Measurements from ENCODE around the gene CHP1. TPM values are rescaled to one million over a fixed set of nuclear protein-coding genes. Genes with fewer than 3 reads are reported as not detected.
A peak's percentile ranks its signal among the peaks of the same experiment; 100 is the strongest.

CHP1 gene
- total RNA-seq, 3 donors from 2014 or later (not counting 1 experiment from before 2014, with no cell fraction given), result 50.7 to 55.9 (median 51.3) TPM

DNA sequence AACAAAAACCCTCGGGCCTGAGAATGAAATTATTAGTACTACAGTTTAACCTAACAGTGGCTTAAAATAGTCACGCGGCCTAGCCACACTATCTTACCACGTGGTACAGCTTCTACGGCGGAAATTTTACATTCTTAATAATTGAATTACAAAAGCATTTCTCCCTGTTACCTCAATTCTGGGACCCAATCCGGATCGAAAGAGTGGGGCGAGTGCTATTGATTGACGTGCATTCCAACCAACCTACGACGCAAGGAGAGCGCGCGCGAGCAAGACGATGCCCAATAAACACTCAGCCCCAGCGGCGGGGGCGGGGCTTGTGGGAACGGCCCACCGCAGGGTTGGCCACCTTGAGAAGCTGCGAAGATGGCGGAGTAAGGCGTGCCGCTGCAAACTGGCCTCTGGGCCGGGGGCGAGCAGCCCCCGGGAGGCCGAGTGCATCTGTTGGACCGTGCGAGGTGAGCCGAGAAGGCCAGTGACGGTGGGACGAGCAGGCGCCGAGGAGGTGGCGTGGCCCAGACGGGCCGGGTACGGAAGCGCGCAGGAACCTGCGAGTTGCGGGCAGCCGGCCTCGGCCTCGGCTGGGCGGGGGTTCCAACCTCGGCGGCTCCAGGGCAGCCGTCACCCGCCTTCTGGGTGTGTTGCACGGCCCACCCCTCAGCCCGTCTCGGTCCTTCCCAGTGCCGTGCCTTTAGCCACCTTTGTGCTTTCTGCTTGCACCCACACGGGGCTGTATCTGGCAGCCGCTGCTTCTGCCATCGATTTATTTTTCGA is 52.8 kb downstream of the CHP1 start:
- Mint-ChIP-seq H3K27me3 (ENCODE audit: low read depth in 2 of 2) (no peaks in the 10 kb centered on the region), H3K4me1 (peaks cover 37 to 40% of the 10 kb centered on the region in 2 donors), H3K9me3 (no peaks in the 10 kb centered on the region), H3K4me3 (peak overlapping the region; percentile 94), H3K27ac (peak overlapping the region; percentile 96 to 99), H3K36me3 (no peaks in the 10 kb centered on the region)
- intact Hi-C loops (cut with micrococcal nuclease), result loop anchor here (1.0 to 10.0 kb wide), 4 partner anchors 48 to 719 kb away; partner anchors contain the start of genes CCDC32, CHP1, INO80 and NUSAP1
- TF ChIP-seq, protein P1, sequence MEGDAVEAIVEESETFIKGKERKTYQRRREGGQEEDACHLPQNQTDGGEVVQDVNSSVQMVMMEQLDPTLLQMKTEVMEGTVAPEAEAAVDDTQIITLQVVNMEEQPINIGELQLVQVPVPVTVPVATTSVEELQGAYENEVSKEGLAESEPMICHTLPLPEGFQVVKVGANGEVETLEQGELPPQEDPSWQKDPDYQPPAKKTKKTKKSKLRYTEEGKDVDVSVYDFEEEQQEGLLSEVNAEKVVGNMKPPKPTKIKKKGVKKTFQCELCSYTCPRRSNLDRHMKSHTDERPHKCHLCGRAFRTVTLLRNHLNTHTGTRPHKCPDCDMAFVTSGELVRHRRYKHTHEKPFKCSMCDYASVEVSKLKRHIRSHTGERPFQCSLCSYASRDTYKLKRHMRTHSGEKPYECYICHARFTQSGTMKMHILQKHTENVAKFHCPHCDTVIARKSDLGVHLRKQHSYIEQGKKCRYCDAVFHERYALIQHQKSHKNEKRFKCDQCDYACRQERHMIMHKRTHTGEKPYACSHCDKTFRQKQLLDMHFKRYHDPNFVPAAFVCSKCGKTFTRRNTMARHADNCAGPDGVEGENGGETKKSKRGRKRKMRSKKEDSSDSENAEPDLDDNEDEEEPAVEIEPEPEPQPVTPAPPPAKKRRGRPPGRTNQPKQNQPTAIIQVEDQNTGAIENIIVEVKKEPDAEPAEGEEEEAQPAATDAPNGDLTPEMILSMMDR (IDR thresholded peaks at IDR 0.05), result no peak
- peak; percentile 93 to 98 (median 94) for ATAC-seq
- peak overlapping the region; percentile 86 for H3K27ac ChIP-seq (ENCODE audit: low read length)
- DNase-seq, result peak; percentile 98 to 99
- H3K36me3 ChIP-seq (ENCODE audit: control insufficient read depth, insufficient read depth, low read length), result peaks cover 32% of the 10 kb centered on the region
- H3K4me1 ChIP-seq (ENCODE audit: control insufficient read depth, insufficient read depth, low read length), result peaks cover 20% of the 10 kb centered on the region
- under 1% methylated on average over 61 of the region's 61 CpGs for WGBS (ENCODE audit: insufficient coverage)
- H3K27me3 ChIP-seq (ENCODE audit: control insufficient read depth, insufficient read depth, low read length), result no peaks in the 10 kb centered on the region
- H3K4me3 ChIP-seq (ENCODE audit: low read length), result peak overlapping the region; percentile 69
- H3K9me3 ChIP-seq (ENCODE audit: control insufficient read depth, insufficient read depth, low read length), result no peaks in the 10 kb centered on the region

DNA sequence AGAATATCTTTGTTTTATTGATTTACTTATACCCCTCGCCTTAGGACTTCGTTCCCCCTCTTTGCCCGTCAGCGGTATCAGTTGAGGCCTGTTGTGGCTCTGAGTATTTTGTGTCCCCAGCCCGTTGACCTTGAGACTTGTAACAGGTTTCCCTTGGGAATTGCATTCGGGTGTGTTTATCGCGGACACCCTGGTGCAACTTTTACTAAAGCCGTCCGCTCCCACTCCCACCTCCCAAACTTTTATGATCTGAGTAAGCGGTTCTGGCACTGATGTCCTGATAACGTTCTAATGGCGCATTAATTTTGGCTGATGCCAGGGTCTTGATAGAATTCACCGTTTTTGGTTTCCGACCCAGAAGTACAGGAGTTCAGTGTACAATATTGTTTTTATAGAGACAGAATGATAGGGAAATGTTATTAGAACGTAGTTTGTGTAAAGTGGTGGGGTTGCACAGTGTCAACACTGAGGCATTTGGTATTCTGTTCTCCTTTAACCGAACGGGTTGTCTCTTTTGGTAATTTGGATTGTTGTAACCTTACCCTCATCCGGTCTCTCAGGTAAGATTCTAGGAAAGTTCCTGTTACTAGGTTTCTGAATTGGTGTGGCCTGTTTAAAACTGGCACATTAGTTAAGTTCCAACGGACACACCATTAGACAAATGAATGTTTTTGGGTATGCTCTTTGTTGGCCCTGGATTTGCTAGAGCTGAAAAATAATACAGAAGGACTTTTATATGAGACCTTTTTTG is 53.5 kb downstream of the CHP1 start:
- peak overlapping the region; percentile 94 for H3K4me3 Mint-ChIP-seq
- H3K4me3 ChIP-seq (ENCODE audit: low read length), result peak overlapping the region; percentile 69
- H3K27me3 Mint-ChIP-seq (ENCODE audit: low read depth in 2 of 2), result no peaks in the 10 kb centered on the region
- H3K36me3 ChIP-seq (ENCODE audit: control insufficient read depth, insufficient read depth, low read length), result peaks cover 30% of the 10 kb centered on the region
- peaks cover 20% of the 10 kb centered on the region for H3K4me1 ChIP-seq (ENCODE audit: control insufficient read depth, insufficient read depth, low read length)
- H3K9me3 ChIP-seq (ENCODE audit: control insufficient read depth, insufficient read depth, low read length), result no peaks in the 10 kb centered on the region
- no peaks in the 10 kb centered on the region for H3K27me3 ChIP-seq (ENCODE audit: control insufficient read depth, insufficient read depth, low read length)
- peak overlapping the region; percentile 86 for H3K27ac ChIP-seq (ENCODE audit: low read length)
- ATAC-seq (no peak), DNase-seq (peak in 1 of 2 donors; percentile 42)
- H3K4me1 Mint-ChIP-seq, result peaks cover 38 to 41% of the 10 kb centered on the region in 2 donors
- intact Hi-C loops (cut with micrococcal nuclease), result loop anchor here (5.0 to 10.0 kb wide), 2 partner anchors 167 to 720 kb away; partner anchors contain the start of genes CCDC32, INO80 and RPUSD2
- TF ChIP-seq, protein P1 (IDR thresholded peaks at IDR 0.05), result no peak
- H3K36me3 Mint-ChIP-seq, result no peaks in the 10 kb centered on the region
- peak overlapping the region; percentile 96 to 99 for H3K27ac Mint-ChIP-seq
- H3K9me3 Mint-ChIP-seq, result no peaks in the 10 kb centered on the region
- WGBS (ENCODE audit: insufficient coverage), result under 1% methylated on average over 20 of the region's 20 CpGs

DNA sequence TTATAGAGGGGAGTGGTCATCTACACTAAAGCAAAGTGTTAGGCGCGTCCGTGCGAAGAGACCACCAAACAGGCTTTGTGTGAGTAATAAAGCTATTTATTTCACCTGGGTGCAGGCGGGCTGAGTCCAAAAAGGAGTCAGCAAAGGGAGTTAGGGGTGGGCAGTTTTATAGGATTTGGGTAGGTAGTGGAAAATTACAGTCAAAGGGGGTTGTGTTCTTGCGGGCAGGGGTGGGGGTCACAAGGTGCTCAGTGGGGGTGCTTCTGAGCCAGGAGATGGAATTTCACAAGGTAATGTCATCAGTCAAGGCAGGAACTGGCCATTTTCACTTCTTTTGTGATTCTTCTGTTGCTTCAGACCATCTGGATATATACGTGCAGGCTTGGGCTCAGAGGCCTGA is 54.2 kb downstream of the CHP1 start:
- H3K9me3 ChIP-seq (ENCODE audit: control insufficient read depth, insufficient read depth, low read length), result no peaks in the 10 kb centered on the region
- H3K4me3 ChIP-seq (ENCODE audit: low read length), result no peak overlapping the region
- Mint-ChIP-seq H3K9me3 (no peaks in the 10 kb centered on the region), H3K4me3 (peak overlapping the region; percentile 94), H3K27me3 (ENCODE audit: low read depth in 2 of 2) (no peaks in the 10 kb centered on the region), H3K4me1 (peaks cover 38 to 41% of the 10 kb centered on the region in 2 donors), H3K27ac (peak overlapping the region; percentile 96 to 99), H3K36me3 (no peaks in the 10 kb centered on the region)
- intact Hi-C loops (cut with micrococcal nuclease), result loop anchor here (10.0 kb wide), 1 partner anchor 720 kb away; the partner anchor contains the start of genes CCDC32 and RPUSD2
- H3K27me3 ChIP-seq (ENCODE audit: control insufficient read depth, insufficient read depth, low read length), result no peaks in the 10 kb centered on the region
- TF ChIP-seq, protein P1 (IDR thresholded peaks at IDR 0.05), result no peak
- no peak for DNase-seq
- peaks cover 20% of the 10 kb centered on the region for H3K4me1 ChIP-seq (ENCODE audit: control insufficient read depth, insufficient read depth, low read length)
- ATAC-seq, result no peak
- H3K36me3 ChIP-seq (ENCODE audit: control insufficient read depth, insufficient read depth, low read length), result peaks cover 30% of the 10 kb centered on the region
- no peak overlapping the region for H3K27ac ChIP-seq (ENCODE audit: low read length)
- 51% methylated on average over 7 of the region's 7 CpGs for WGBS (ENCODE audit: insufficient coverage)

Measured in natural killer cell (primary cell).